NCI-H2107 (cell line): Measurements from ENCODE around the gene CHAD.
"Not testable (repeated sequence)": the region's sequence is repeated elsewhere in the genome, so short reads cannot be mapped to it uniquely, and the experiment has no call there.

Experiments
- DNase-seq: peaks from one replicate; lab custom pipeline; 2025; lab: John Stamatoyannopoulos, UW

Gene CHAD

DNA sequence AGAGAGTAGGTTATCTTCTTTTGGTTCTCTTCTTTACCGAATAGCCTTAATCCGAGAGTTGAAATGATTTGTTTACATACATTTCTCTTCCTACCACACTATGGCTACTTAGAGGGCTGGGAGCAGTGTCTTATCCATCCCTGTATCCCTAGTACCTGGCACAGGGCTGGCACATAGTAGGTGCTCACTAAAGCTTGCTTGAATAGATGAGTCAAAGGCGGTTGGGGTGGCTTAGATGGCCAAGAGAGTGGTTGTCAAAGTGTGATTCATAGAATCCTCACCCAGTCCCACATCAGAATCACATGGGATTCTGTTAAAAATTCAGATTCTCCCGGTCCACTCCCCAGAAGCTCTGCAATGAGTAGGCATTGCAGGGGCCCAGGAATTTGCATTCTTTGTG is 11.1 kb downstream of the CHAD start:
- no peak for DNase-seq

DNA sequence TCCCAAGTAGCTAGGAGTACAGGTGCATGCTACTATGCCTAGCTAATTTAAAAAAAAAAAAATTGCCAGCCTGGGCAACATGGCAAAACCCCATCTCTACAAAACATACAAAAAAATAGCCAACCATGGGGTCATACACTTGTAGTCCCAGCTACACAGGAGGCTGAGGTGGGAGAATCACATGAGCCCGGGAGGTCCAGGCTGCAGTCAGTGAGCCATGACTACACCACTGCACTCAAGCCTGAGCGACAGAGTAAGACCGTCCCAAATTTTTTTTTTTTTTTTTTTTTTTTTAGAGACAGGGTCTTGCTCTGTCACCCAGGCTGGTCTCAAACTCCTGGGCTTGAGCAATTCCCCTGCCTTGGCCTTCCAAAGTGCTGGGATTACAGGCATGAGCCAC is 14.8 kb downstream of the CHAD start:
- no peak for DNase-seq

- no peak for DNase-seq
These were observed 15.9 kb downstream of the CHAD start for GRCh38 chr17:50452630-50453300.

DNA sequence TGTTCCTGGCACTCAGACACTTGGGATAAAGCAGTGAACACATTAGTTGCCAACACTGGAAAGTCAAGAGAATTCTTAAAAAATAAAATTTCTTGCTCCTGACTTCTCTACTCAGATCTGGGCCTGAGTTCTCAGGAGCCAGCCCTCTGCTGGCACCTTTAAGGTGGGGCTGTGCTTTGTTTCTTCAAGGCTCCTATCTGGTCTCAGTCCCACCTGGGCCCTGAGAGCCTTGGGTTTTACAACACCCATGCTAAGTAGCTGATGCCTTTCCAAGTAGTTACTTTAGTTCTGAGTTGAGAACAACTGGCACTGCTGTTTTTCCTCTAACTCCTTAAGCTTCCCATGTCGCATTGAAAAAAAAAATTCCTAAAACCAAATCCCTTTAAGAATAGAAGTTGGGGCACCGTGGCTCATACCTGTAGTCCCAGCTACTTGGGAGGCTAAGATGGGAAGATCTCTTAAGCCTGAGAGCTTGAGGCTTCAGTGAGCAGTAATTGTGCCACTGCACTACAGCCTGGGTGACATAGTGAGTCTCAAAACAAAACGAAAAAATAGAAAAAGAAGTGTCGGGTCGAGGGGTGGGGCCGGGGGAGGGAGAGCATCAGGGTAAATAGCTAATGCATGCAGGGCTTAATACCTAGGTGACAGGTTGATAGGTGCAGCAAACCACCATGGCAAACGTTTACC is 16.6 kb downstream of the CHAD start:
- no peak for DNase-seq

DNA sequence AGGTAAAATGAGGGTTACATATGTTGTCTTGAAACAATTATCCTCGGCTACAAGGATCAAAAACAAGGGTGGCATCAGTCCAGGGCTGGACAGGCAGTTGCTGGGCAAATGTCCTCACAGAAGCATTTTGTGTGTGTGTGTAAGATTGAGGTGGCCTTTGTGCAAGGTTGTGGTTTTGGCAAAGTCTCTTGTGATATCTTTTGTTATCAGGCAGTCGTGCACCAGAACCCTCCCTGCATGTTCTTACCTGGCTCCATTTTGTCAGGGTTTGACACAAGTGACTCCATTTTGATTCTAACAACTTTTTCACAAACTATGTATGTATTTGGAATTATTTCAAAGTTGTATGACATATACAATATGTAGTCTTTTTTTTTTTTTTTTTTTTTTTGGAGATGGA is 20.0 kb downstream of the CHAD start:
- DNase-seq, result no peak

DNA sequence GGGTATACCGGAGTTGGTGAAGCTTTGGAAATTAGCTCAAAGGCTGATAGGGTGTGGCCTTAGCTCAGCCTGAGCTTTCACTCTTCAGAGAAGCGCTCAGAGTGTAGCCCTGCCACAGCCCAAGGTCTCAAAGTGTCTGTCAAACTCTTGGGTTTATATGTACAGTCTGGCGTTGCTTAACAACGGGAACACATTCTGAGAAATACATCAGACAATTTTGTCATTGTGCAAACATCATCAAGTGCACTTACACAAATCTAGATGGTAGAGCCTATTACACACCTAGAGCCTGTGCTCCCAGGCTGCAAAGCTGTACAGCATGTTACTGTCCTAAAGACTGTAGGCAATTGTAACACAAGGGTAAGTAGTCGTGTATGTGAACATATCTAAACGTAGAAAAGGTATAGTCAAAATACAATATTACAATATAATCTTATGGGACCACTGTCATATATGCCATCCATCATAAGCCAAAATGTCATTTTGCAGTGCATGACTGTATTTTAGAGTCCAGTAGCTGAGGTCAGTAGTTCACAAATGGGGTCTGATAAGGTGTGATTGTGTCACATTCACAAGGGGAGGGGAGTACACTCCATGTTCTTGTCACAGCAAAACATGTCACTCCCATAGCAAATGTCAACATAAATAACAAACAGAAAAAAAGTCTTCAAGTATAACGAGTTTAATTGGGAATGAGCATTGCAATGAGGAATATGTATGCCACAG is 20.6 kb downstream of the CHAD start:
- no peak for DNase-seq

DNA sequence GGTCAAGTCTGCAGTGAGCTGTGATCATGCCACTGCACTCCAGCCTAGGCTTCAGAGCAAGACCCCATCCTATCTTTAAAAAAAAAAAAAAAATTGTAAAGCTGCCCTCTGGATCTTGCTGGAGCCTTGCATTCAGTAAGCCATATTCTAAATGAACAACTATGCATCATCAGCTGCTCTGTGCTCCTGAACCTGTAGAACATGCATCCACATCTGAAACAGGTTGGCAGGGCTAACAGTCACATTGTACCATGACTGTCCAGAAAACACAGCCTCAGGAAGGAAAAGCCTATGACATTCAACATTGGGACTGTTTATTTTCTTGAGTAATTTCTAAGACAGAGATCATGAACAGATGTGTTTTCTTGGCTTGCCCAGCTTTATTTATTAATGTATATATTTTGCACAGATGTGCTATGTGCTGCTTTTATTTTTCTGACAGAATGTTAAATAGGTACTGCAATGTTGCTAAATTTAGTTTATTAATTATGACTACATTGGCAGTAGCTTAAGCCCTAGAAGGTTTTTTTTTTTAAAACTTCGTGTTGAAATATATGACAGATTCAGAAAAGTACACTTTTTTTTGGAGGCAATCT is 22.9 kb downstream of the CHAD start:
- DNase-seq, result no peak

DNA sequence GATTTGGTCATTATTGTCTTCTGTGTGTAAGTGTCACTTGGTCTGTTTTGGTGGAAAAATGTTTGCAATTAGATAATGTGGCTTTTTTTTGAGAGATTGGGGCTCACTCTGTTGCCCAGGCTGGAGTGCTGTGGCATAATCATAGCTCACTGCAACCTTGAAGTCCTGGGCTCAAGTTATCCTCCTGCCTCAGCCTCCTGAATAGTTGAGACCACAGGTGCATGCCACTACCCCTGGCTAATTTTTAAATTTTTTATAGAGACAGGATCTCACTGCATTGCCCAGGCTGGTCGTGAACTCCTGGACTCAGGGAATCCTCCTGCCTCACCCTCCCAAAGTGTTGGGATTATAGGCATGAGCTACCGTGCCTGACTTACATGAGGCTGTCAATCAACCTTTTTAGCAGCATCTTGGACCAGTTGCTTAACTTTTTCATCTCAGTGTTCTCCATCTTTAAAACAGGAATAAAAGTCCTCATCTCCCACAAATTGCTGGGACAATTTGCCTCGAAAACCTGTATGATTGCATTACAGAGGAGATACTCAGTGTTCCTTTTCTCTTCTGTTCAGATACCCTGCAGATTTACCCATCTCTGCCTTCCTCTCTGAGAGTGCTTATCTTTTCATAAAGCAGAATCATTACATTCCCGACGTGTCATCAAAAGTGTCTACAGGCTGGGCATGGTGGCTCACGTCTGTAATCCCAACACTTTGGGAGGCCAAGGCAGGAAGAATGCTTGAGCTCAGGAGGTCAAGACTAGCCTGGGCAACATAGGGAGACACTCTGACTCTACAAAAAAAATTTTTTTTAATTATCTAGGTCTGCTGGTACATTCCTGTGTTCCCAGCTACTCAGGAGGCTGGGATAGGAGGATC is 23.6 kb downstream of the CHAD start:
- no peak for DNase-seq

DNA sequence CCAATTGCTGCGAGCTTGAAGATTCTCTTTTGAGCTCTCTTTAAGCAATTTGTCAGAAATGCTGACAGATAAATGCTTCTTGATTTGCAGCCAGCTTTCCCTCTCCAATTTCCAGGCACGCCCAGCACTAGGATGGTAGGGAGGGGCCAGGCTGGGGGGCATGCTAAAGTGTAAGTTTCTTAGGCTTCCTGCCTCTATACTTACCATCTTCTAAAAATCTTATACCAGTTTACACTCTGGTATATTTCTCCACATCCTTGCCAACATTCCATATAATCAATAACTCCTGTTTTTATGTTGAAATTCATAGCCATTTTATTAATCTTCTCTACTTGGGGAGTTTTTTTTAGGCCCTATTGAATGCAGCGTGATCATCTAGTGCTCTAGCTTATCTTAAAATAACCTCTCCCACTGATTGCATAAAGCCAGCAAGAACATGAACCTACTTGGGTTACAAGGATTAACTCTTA is 25.1 kb downstream of the CHAD start:
- no peak for DNase-seq

GRCh38 chr17:50440838-50441829 is 27.5 kb downstream of the CHAD start:
- DNase-seq, result no peak

DNA sequence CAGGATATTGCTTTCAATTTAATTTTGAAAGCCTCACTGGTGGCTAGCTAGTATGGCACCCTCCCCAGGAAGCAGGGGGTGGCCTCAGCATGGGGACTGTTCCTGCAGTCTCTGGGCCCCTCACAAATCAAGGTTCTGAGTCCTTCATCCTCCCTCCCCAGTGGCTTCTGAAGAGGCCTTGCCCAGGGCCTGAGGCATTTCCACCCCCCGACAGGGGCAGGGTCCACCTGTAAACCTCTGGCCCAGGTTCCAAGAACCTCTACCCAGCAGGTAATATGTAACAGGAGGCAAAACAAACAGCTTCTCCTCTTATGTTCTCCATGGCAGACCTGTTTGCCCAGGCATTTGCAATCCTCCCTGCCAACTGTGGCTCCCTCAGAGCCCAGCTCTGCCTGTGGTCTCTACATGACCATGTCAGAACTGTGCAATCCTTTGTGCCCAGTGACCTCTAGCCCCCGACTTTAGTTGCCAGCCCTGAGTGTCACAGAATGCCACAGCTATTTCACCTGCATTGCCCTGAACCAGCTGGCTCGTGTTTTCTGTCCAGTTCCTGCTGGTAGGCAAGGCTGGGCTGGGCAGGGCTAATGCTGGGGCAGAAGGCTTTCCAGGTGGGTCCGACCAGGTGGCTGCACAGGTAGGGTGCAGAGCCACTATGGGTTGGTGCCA is 28.4 kb downstream of the CHAD start:
- no peak for DNase-seq

- no peak for DNase-seq
These were observed 29.7 kb downstream of the CHAD start for GRCh38 chr17:50439008-50439407.

- DNase-seq, result no peak
These were observed 31.3 kb downstream of the CHAD start for GRCh38 chr17:50437409-50437808.

- DNase-seq, result no peak
These were observed 36.4 kb downstream of the CHAD start for GRCh38 chr17:50432125-50432762.

GRCh38 chr17:50430821-50431618 is 37.7 kb downstream of the CHAD start:
- DNase-seq, result no peak

- DNase-seq, result no peak
These were observed 38.9 kb downstream of the CHAD start for GRCh38 chr17:50429793-50430192.

DNA sequence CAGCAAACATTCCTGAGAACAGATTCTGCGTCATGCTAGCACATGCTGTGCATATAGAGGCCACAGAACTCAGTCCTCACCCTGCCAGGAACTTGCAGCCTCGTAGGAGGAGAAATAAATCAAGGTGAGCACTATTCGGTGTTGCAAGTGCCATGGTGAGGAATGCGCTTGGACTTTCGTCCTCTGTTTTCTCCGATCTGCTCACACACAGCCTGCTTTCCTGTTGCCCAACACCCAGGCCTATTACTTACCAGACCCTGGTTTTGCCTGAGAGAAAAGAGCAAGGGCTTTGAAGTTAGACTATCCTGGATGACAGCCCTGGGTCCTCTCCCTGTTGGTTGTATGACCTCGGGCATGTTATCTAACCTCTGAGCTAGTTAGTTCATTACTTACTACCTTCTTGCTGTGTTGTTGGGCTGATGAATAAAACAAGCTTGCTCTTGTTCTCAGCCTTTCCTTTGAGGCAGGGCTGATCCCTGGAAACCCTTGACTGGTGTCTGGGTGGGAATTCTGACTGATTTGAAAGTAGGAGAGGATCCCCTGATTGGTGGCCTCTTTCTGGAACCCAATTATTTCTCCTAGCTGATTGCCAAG is 39.8 kb downstream of the CHAD start:
- no peak for DNase-seq

- not testable (repeated sequence) for DNase-seq
These were observed 40.6 kb downstream of the CHAD start for GRCh38 chr17:50428126-50428525.
